ENCODE data around the gene ARAF. TPM values are rescaled to one million over a fixed set of nuclear protein-coding genes. Genes with fewer than 3 reads are reported as not detected.
"Not testable (repeated sequence)": the region's sequence is repeated elsewhere in the genome, so short reads cannot be mapped to it uniquely, and the experiment has no call there.

ARAF gene
- total and polyA plus RNA-seq, 2 donors (not counting 3 experiments of a cell fraction or from before 2014, with no cell fraction given): 62.7 to 69.5 TPM

DNA sequence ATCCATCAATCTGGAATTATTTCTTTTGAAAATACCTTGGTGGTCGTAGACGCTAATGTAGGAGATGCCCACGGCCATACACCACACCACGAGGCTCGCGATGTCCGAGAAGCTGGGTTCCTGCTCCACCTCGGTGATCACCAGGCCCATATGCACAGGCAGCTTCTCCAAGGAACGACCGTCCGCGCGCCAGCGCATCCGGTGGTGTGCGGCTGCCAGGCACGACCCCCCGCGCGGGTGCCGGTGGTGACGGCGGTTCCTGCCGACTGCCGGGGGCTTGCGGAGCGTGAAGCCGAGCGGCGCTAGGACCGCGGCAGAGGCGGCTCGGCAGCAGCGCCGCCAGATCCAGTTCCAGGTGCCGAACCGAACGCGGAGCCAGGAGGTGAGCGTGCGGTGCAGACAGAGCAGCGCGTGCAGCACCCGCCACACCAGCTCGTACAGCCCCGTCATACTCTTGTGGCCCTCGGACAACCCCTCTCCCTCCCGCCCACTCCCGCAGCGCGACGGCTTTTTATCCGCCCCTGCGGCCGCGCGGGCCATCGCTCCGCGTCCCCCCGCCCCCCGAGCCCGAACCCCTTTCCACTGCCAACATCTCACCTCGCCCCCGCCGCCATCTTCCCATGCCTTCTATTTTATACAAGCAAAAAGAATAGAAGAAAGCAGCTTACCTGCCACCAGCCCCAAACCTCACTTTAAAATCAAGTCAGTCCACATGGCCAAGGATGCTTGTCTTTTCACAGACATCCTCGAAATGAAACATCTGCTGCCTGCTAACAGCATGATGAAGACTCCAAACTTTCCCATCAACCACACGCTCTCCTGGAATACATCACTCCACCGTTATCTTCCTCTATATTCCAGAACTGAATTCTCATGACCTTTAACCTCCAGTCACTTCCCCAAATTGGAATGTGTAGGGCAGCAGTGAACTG is 47.7 kb upstream of the ARAF start:
- dilution Hi-C loops (cut with MboI; ENCODE audit: extremely low pct_ligation_motif_present, low sequenced_read_pairs); H3K4me1 ChIP-seq (ENCODE audit: control insufficient read depth, extremely low read depth, insufficient read depth, low read length); POLR2A ChIA-PET; H3K36me3 ChIP-seq (ENCODE audit: control insufficient read depth in 2 of 2, extremely low read depth in 1 of 2, insufficient read depth in 2 of 2, low read length in 2 of 2); H3K9me1 ChIP-seq (replicated peaks; ENCODE audit: control insufficient read depth, extremely low read depth, insufficient read depth, low read length); H3K27ac ChIP-seq (ENCODE audit: insufficient read depth, low read depth, low read length); DNase-seq (ENCODE audit: low read depth, low spot score); H3K79me2 ChIP-seq (ENCODE audit: control insufficient read depth, insufficient read depth, low read length); H3K27me3 ChIP-seq (ENCODE audit: control insufficient read depth in 2 of 2, insufficient read depth in 2 of 2, low read length in 2 of 2); H3K9me3 ChIP-seq (replicated peaks; ENCODE audit: control insufficient read depth, insufficient read depth, low read length); intact Hi-C loops (cut with micrococcal nuclease); H4K20me1 ChIP-seq (replicated peaks; ENCODE audit: control insufficient read depth, extremely low read depth, insufficient read depth, low read length); BruUV-seq (replicated peaks): not testable (repeated sequence)
- CTCF ChIA-PET: interaction anchor here (0.7 kb wide), 1 partner anchor 9 kb away, joined by 3 read pairs; no protein-coding TSS in a partner anchor
- H3K4me2 ChIP-seq (ENCODE audit: insufficient read depth, low read length): peak overlapping the region; percentile 78
- peak overlapping the region; percentile 31 for H3K9ac ChIP-seq (replicated peaks; ENCODE audit: extremely low read depth, insufficient read depth, low read length)
- FAIRE-seq: peak; percentile 78
- H3K4me3 ChIP-seq (replicated peaks in 1 of 3; ENCODE audit: insufficient read depth in 1 of 3, low read depth in 1 of 3, low read length in 3 of 3): peak overlapping the region in 2 of 3 experiments; percentile 29 to 70
- peak overlapping the region; percentile 54 for H2AFZ ChIP-seq (ENCODE audit: low read depth, low read length)

DNA sequence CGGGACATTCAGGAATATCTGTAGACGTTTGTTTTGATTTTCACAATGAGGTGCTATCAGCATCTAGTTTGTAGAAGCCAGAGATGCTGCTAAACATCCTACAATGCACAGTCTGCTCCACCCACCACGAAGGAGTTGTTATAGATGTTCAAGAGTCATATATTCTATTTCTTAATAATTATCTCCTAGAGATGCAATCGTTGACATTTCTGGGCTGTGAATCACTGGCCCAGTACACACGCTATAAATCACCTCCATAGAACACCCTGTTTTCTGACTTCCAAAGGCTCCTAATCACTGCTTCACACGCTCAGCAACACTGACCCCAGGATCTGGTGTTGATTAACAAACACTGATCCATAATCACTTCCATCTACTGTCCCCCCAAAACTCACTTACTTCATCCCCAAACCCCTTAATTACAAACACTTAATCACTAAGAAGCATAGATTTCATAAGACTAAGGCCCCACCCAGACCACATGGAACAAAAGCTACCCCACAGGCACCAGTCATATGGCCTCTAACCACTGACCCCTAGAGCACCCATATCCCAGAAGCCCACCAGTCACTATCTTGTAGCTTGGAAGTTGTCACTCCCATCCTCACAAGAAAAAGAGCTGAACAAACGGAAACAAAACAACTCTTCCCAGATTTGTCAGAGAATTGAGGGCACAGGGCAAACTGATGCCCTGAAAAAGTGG is 46.3 kb upstream of the ARAF start:
- DNase-seq (ENCODE audit: low read depth, low spot score) (no peak), FAIRE-seq (no peak)
- no peaks in the 10 kb centered on the region for H4K20me1 ChIP-seq (replicated peaks; ENCODE audit: control insufficient read depth, extremely low read depth, insufficient read depth, low read length)
- POLR2A ChIA-PET: no interaction called here
- BruUV-seq (replicated peaks): no TSS peak
- CTCF ChIA-PET: interaction anchor here (1.1 to 1.8 kb wide), 3 partner anchors 8 to 17 kb away, joined by 3 to 9 read pairs (median 3); no protein-coding TSS in a partner anchor
- H3K36me3 ChIP-seq (ENCODE audit: control insufficient read depth in 2 of 2, extremely low read depth in 1 of 2, insufficient read depth in 2 of 2, low read length in 2 of 2): no peaks in the 10 kb centered on the region
- H2AFZ ChIP-seq (ENCODE audit: low read depth, low read length): no peak overlapping the region
- H3K9ac ChIP-seq (replicated peaks; ENCODE audit: extremely low read depth, insufficient read depth, low read length): no peak overlapping the region
- H3K9me1 ChIP-seq (replicated peaks; ENCODE audit: control insufficient read depth, extremely low read depth, insufficient read depth, low read length): no peaks in the 10 kb centered on the region
- H3K4me2 ChIP-seq (ENCODE audit: insufficient read depth, low read length): no peak overlapping the region
- dilution Hi-C loops (cut with MboI; ENCODE audit: extremely low pct_ligation_motif_present, low sequenced_read_pairs) (no loop called here), intact Hi-C loops (cut with micrococcal nuclease) (no loop called here)
- H3K4me3 ChIP-seq (replicated peaks in 1 of 3; ENCODE audit: insufficient read depth in 1 of 3, low read depth in 1 of 3, low read length in 3 of 3): no peak overlapping the region
- peaks cover 7% of the 10 kb centered on the region for H3K4me1 ChIP-seq (ENCODE audit: control insufficient read depth, extremely low read depth, insufficient read depth, low read length)
- H3K27me3 ChIP-seq (ENCODE audit: control insufficient read depth in 2 of 2, insufficient read depth in 2 of 2, low read length in 2 of 2): peaks cover 0 to 1% of the 10 kb centered on the region in 2 experiments
- no peaks in the 10 kb centered on the region for H3K79me2 ChIP-seq (ENCODE audit: control insufficient read depth, insufficient read depth, low read length)
- TF ChIP-seq POLR2A (IDR thresholded peaks at IDR 0.05; ENCODE audit: low read depth, low read length): no peak
- TF ChIP-seq EZH2 (IDR thresholded peaks at IDR 0.05; ENCODE audit: borderline replicate concordance, low read depth, low read length, severe bottlenecking): no peak
- TF ChIP-seq FOS (IDR thresholded peaks at IDR 0.05; ENCODE audit: borderline replicate concordance, insufficient read depth, low read length): no peak
- no peak for TF ChIP-seq MAX (IDR thresholded peaks at IDR 0.05; ENCODE audit: insufficient read depth, insufficient read length)
- no peak for TF ChIP-seq JUN (IDR thresholded peaks at IDR 0.05; ENCODE audit: borderline replicate concordance, insufficient read depth, insufficient read length, low read depth)
- TF ChIP-seq POLR2AphosphoS5 (IDR thresholded peaks at IDR 0.05; ENCODE audit: insufficient read depth, low read depth, low read length): no peak
- no peak for TF ChIP-seq MYC (IDR thresholded peaks at IDR 0.05; ENCODE audit: low read depth, low read length)
- TF ChIP-seq GATA2 (IDR thresholded peaks at IDR 0.05; ENCODE audit: insufficient read depth, insufficient read length, low read depth, low read length): no peak
- no peak for TF ChIP-seq CTCF (IDR thresholded peaks at IDR 0.05; ENCODE audit: extremely low read depth in 1 of 2, insufficient read depth in 1 of 2, low read depth in 1 of 2, low read length in 2 of 2)
- no peaks in the 10 kb centered on the region for H3K9me3 ChIP-seq (replicated peaks; ENCODE audit: control insufficient read depth, insufficient read depth, low read length)
- H3K27ac ChIP-seq (ENCODE audit: insufficient read depth, low read depth, low read length): no peak overlapping the region

All from endothelial cell of umbilical vein (primary cell).